GM18951 (cell line): Measurements from ENCODE around the gene WIZ.
"Not testable (repeated sequence)": the region's sequence is repeated elsewhere in the genome, so short reads cannot be mapped to it uniquely, and the experiment has no call there.

Experiments
- POLR2A ChIP-seq: IDR thresholded peaks from 4 replicates; pipeline ENCODE4 v1.6.1; 2011; ENCODE audit warnings: mild to moderate bottlenecking; ENCODE audit not compliant: insufficient read length, insufficient read depth; ENCODE audit errors: extremely low read depth
- in situ Hi-C: fragments of 300-500 bp; cut with MboI; formaldehyde crosslinking; loops from one replicate; pipeline ENCODE4 v1.12.0; 2022; ENCODE audit warnings: low sequenced_read_pairs, mixed read lengths, inconsistent platforms; ENCODE audit not compliant: unreplicated experiment

WIZ gene

DNA sequence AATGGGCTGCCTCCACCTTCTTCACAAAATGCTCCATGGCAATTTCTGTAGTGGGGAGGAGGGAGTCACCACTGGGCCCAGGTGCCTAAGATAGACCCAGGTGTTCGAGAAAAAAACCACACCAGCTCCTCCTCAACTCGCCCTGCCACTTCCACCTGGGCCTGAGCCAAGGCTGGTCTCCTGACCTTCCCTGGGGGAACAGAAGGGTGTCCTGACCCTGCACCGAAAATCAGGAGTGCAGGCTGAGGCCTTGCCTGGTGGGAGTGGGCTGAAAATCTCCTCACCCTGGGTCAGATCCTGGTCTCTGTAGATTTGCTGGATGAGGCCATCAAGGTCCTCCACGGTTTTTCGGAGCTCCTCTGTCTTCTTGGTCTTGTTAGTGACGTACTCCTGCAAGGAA, 52.5 kb downstream of the WIZ start:
- TF ChIP-seq POLR2A, result no peak
- in situ Hi-C loops, result no loop called here

DNA sequence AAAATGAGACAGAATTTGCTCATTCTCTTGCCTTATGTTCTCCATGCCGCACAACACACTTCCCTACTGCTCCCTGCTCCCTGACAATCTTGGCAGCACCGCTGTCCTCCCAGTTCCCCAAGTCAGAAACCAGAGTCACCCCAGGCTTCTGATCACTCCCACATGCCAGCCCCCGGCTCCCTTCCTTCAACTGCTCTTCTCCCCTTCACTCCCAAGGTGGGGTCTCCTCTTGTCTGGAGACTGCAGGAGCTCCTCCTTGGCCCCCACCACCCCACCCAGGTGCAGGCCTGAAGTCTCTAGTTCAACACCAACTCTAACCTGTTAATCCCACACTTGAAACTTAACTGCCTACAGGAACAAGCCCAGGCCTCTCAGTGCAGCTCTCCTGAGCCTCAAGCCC, 53.3 kb downstream of the WIZ start:
- in situ Hi-C loops, result no loop called here

DNA sequence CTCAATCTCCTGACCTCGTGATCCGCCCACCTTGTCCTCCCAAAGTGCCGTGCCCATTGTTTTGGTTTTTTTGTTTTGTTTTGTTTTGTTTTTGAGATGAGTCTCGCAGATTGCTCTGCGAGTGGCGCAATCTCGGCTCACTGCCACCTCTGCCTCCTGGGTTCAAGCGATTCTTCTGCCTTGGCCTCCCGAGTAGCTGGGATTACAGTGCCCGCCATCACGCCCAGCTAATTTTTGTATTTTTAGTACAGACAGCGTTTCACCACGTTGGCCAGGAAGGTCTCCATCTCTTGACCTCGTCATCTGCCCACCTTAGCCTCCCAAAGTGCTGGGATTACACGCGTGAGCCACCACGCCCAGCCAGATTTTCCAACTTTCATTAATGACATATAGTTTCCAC, 54.5 kb downstream of the WIZ start:
- in situ Hi-C loops, result not testable (repeated sequence)

More for the DNA sequence above, 53.3 kb downstream of the WIZ start:
- TF ChIP-seq POLR2A, result no peak

DNA sequence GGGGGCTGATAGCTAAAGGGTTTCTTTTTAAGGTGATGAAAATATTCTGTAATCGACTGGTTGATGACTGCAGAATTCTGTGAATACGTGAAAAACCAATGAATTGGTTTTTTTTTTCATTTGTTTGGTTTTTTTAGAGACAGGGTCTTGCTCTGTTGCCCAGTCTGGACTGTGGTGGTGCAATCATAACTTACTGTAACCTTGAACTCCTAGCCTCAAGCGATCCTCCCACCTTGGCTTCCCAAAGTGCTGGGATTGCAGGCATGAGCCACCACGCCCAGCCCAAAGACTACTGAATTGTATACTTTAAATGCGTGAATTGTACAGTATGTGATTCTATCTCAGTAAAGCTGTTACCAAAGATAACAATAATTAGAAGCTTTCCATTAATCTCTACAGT, 55.3 kb downstream of the WIZ start:
- TF ChIP-seq POLR2A, result no peak
- in situ Hi-C loops, result no loop called here

DNA sequence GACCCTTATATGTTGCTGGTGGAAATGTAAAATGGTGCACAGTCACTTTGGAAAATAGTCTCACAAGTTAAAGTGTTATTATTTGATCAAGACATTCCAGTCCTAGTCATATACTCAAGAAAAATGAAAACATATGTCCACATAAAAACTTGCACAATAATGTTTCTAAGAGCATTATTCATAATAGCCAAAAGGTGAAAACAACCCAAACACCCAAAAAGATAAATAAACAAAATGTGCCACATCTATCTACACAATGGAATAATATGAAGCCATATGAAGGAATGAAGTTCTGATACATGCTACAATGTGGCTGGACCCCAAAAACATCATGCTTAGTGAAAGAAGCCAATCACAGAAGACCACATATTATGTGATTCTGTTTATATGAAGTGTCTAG, 55.8 kb downstream of the WIZ start:
- in situ Hi-C loops, result no loop called here
- TF ChIP-seq POLR2A, result no peak

DNA sequence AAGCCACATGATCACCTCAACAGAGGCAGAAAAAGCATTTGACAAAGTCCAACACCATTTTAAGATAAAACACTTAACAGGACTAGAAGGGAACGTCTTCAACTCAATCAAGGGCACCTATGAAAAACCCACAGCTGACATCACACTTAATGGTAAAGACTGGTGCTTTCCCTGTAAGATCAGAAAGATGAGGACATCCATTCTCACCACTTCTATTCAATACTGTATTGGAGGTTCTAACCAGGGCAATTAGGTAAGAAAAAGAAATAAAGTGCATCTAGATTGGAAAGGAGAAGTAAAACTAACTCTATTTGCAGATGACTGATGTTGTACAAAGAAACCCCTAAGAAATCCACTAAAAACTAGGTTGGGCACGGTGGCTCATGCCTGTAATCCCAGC, 58.9 kb downstream of the WIZ start:
- no peak for TF ChIP-seq POLR2A
- in situ Hi-C loops, result no loop called here

DNA sequence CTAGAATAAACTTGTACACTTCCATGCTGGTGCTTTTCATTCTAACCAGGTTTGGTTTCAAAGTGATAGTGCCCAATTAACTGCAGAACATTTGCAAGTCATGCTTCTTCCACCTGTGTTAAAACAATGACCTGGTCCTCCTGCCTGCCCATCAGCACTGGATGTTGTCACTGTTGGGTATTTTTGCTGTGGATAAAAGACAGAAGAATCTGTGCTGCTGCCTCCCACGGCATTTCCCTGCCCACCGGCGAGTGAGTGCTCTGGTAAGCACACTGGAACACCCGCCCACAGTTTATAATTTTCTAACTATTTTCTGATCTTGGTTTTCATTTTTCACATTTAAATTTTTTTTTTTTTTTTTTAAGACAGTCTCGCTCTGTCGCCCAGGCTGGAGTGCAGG, 67.9 kb downstream of the WIZ start:
- TF ChIP-seq POLR2A, result no peak
- in situ Hi-C loops, result no loop called here

DNA sequence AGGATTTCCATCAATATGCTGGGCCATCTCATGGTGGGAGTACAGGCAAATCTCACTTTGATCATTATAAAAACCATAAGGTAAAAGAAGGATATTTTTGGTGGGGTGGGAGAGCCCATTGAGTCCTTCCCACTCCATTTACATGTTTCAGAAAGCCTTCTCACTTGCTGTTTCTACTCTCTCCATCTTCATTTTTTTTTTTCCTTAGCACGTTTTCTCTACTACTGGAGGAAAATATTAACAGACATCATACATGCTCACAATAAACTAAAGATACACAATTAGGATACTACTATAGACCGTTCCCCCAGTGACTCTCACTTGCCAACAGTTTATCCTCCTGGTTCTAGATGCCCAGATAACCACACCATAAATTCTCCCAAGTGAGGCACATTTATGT, 68.3 kb downstream of the WIZ start:
- in situ Hi-C loops, result no loop called here
- no peak for TF ChIP-seq POLR2A

DNA sequence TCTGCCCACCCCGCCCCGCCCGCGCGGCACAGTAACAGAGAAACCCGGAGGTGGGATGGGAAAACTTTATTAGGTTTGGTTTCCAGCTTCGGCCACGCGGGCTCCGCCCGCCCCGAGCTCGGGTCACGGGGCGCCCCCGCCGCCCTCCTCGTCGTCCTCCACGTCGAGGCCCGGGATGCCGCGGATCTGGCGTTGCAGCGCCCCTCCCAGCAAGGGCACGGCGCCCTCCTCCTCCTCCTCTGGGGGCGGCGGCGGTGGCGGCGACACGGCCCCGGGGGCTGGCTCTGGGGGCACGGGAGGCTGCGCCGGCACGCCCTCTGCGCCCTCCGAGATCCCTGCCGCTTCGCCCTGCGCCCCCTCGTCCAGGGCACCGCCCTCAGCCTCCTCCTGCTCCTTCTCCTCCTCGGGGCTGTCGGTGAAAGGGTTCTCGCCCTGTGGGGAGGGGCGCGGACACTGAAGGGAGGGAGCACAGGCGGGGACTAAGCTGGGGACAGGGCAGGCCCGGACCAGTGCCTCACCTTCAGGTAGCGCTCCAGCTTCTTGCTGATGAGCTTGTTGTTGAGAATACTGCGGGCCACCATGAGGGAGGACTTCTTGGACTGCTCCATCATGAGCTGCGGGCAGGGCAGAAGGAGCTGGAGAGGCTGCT, 69.6 kb downstream of the WIZ start:
- TF ChIP-seq POLR2A, result no peak
- in situ Hi-C loops, result no loop called here

DNA sequence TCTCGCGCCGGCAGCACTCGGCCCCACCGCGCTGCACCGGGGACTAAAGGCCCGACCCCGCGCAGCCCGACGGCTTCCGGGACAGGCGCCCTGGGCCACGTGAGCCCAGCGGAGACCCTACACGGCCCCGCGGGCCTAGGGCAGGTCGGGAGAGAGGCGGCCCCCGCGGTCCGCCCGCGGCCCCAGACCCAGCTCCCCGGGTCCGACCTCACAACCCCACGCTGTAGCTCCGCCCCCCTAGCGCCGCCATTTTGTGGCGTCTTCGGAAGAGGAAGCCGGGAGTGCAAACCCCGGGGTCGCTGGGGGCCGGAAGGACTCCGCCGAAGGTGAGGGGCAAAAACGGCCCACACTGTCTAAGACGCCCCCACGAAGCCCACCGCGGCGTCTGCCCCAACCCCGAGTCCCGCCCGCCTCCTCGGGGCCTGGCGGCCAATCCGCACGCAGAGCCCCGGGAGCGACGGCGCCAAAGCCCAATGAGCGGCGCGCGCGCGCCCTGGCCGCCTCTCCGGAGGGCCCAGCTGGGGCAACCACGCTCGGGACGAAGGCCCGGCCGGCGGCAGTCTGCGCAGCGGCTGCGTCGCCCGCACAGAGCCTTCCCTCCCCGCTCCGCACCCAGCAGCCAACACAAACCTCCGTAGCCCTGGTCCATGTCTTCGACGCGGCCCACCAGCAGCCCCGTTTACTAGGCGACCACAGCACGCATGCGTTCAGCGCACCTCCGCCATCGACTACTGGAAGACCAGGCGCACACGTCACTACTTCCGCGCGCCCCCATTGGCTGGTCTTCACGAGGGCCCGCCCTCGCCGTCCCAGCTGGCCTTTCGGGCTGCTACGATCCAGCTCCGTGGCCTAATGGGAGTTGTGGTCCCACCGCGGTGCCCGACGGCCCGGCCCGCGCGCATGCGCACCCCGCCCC, 70.4 kb downstream of the WIZ start, which contains the start of gene AKAP8:
TSS of gene AKAP8 (minus strand) at position 705 of the 916 bp plus-strand sequence. CDS start at position 649, 56 bp downstream.
- peak; percentile 74 for TF ChIP-seq POLR2A
- in situ Hi-C loops, result no loop called here

DNA sequence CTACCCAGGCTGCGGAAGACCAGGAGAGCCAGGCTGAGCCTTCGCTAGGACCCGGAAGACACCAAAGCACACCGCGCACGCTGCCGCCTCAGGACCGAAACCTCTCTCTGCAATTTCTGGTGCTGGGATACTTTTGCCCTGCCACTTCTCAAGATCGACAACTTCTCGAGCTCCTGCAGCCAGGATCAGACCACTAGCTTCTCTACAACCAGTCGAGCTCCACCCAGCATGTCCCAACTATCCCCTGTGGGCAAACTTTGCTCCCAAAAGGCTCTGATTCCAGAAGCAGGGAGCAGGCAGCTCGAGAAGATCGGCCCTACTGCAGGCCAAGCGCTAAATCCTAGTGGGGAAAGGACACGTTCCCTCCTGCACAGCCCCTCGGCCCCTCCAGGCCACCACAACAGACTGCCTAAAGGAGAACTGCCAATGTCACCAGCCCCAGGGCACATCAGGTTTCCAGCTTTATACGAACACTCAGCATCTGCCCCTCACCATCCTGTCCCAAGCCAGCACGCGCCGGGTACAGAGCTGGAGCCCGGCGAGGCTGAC, 71.1 kb downstream of the WIZ start:
- TF ChIP-seq POLR2A, result peak; percentile 36
- in situ Hi-C loops, result no loop called here

DNA sequence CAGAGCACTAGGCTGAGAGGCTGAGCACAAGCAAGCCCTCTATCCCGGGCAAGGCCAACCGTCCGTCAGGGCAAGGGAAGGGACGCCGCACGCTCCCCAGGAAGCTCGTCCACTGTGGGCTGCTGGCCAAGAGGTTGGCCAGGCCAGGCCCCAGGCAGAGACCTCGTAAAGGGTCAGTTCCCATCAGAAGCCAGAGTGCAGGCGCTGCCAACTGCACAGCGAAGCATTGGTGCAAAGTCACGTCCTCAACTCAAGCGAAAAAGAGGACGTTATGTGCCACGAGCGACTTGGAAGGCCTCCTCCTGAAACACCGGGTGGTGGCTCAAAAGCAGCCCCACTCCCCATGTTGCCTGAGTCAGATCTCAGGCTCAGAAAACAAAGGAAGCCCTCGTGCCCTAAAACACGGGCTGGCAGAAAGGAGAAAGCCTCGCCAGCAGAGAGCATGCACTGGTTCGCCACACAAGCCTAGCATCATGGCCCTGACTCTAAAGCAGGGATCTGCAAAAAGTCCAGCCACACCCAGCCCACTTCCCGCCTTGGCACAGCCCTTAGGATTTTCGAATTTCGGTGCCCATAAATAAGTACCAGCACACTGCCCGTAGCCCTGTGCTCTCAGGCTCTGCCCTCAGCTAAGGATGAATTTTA, 74.8 kb downstream of the WIZ start:
- in situ Hi-C loops, result no loop called here
- TF ChIP-seq POLR2A, result no peak

DNA sequence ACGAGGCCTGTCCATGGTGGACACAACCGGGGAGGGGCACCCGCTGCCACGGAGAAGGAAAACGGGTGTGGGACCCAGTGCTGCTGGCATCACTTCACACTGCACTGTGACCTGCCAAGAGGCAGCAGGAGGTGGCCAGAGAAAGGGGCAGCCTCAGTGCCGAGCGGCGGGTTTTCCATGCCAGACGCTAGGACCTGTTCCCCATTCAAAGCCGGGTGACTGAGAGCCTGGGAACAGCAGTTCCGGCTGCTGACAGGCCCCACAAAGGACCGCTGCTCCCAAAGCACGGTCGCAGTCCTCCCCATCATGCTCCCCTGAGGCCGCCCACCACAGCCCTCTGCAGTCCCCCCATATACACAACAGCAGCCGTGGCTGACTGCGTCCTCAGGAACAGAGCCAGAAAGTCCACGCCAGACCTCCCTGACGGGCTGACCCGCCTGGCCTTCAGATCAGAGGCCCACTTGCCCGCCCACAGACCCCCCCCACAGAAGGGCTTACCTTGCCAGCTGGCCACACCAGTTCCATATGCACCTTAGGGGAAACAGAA, 75.6 kb downstream of the WIZ start:
- no peak for TF ChIP-seq POLR2A
- in situ Hi-C loops, result no loop called here
